BLaER1 treated with 17β-estradiol and CSF1 and Interleukin-3, amounts not matched to agents 10 nM and 100 nM (cell line): Measurements from ENCODE around the gene SCN4A.
"Not testable (repeated sequence)": the region's sequence is repeated elsewhere in the genome, so short reads cannot be mapped to it uniquely, and the experiment has no call there.

ENCODE experiments used
- H3K27ac ChIP-seq, 11 experiments: shearing (Covaris generic); formaldehyde crosslinking; 2 replicates each; pipeline ENCODE4 v1.8.1; 2022
- H3K27me3 ChIP-seq, 11 experiments: shearing (Covaris generic); formaldehyde crosslinking; 2 replicates each; pipeline ENCODE4 v1.8.1; 2022
- H3K36me3 ChIP-seq, 11 experiments: shearing (Covaris generic); formaldehyde crosslinking; 2 replicates each; pipeline ENCODE4 v1.8.1; 2022
- H3K4me1 ChIP-seq, 10 experiments: shearing (Covaris generic); formaldehyde crosslinking; 2 replicates each; pipeline ENCODE4 v1.8.1; 2022
- H3K4me2 ChIP-seq, 11 experiments: shearing (Covaris generic); formaldehyde crosslinking; 2 replicates each; pipeline ENCODE4 v1.8.1; 2022
- H3K4me3 ChIP-seq, 10 experiments: shearing (Covaris generic); formaldehyde crosslinking; 2 replicates each; pipeline ENCODE4 v1.8.1; 2022
- H3K9ac ChIP-seq, 11 experiments: shearing (Covaris generic); formaldehyde crosslinking; 2 replicates each; pipeline ENCODE4 v1.8.1; 2022
- H3K9me3 ChIP-seq, 11 experiments: shearing (Covaris generic); formaldehyde crosslinking; replicated peaks in 1 of 11; 2 replicates each; pipeline ENCODE4 v1.8.1; 2022
- H4K20me1 ChIP-seq, 11 experiments: shearing (Covaris generic); formaldehyde crosslinking; 2 replicates each; pipeline ENCODE4 v1.8.1; 2022
- Cebpa-rat ChIP-seq, 11 experiments: shearing (Covaris generic); IDR thresholded peaks; 2 replicates each; pipeline ENCODE4 v1.8.1; 2022

The SCN4A gene

DNA sequence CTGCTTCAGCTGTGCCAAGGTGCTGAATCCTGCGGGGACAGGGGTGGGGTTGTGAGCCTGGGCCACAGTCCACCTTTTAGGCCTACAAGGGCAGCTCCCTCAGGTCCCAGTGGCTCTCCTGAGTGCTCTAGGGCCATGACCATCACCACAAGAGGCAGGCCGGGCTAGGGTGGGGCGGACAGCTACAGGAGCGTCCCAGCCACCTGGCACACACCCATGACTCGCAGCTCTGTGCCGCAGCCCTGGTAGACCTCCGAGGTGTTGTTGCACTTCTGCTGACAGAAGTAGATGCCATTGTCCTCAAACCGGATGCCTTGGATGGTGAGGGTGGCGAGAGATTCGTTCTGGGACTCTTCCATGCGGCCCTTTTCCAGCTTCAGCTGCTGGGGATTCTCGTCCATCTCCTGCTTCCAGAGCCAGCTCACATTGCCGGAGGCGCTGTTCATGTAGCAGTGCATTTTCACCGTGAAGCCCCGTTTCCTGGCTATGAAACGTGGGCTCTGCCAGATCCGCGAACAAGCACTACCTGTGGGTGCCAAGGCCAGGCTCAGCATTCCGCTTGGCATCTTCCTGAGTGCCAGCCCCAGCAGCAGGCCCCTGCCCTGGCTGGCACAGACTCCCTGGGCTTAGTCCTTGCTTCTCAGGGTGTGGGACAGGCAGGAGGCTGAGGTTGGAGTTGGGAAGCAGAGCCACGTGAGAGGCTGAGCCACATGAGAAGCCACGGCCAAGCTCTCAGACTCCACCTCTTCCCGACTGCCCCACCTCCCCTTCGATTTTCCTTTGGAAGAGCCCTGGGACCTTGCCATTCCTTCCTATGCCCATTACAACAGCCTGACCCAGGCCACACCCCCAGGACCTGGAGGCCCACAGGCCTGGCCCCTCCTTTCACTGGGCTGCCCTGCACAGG lies 42.6 kb downstream of the SCN4A start:
- peaks cover 0 to 35% (median 27%) of the 10 kb centered on the region in 11 experiments; a peak in 16 of 22 replicates for H4K20me1 ChIP-seq
- H3K4me2 ChIP-seq: peak overlapping the region; percentile 89 to 99 (median 98)
- H3K4me1 ChIP-seq: peaks cover 84 to 100% (median 97%) of the 10 kb centered on the region in 10 experiments
- TF ChIP-seq Cebpa-rat (IDR thresholded peaks at IDR 0.05): no peak
- H3K9me3 ChIP-seq: peaks cover 0 to 7% (median 0%) of the 10 kb centered on the region in 11 experiments; a peak in 3 of 22 replicates
- peak overlapping the region in 9 of 11 experiments; percentile 73 to 87 (median 77); a peak in 16 of 22 replicates for H3K27ac ChIP-seq
- H3K27me3 ChIP-seq: no peaks in the 10 kb centered on the region
- peaks cover 20 to 33% (median 26%) of the 10 kb centered on the region in 11 experiments for H3K36me3 ChIP-seq
- peak overlapping the region; percentile 51 to 91 (median 72) for H3K4me3 ChIP-seq
- H3K9ac ChIP-seq: peak overlapping the region; percentile 73 to 87 (median 78); a peak in 21 of 22 replicates

GRCh38 chr17:63928966-63929695 lies 43.6 kb downstream of the SCN4A start:
- Histone ChIP-seq H3K27ac (peak overlapping the region in 8 of 11 experiments; percentile 7 to 87 (median 68); a peak in 11 of 22 replicates), H3K4me2 (peak overlapping the region; percentile 89 to 99 (median 98)), H3K9me3 (peaks cover 0 to 7% (median 0%) of the 10 kb centered on the region in 11 experiments; a peak in 3 of 22 replicates), H3K27me3 (no peaks in the 10 kb centered on the region), H3K36me3 (peaks cover 20 to 33% (median 26%) of the 10 kb centered on the region in 11 experiments), H3K4me3 (peak overlapping the region in 5 of 10 experiments; percentile 71 to 91 (median 77); a peak in 7 of 20 replicates), H4K20me1 (peaks cover 0 to 35% (median 27%) of the 10 kb centered on the region in 11 experiments; a peak in 16 of 22 replicates), H3K4me1 (peaks cover 74 to 100% (median 94%) of the 10 kb centered on the region in 10 experiments), H3K9ac (peak overlapping the region in 6 of 11 experiments; percentile 74 to 87 (median 85); a peak in 9 of 22 replicates)
- TF ChIP-seq Cebpa-rat (IDR thresholded peaks at IDR 0.05): no peak

GRCh38 chr17:63928172-63928666 lies 44.5 kb downstream of the SCN4A start:
- Histone ChIP-seq H3K4me3 (peak overlapping the region in 6 of 10 experiments; percentile 3 to 91 (median 52); a peak in 8 of 20 replicates), H3K36me3 (peaks cover 20 to 33% (median 26%) of the 10 kb centered on the region in 11 experiments), H3K27me3 (no peaks in the 10 kb centered on the region), H3K9me3 (peaks cover 0 to 7% (median 0%) of the 10 kb centered on the region in 11 experiments; a peak in 3 of 22 replicates), H3K9ac (peak overlapping the region in 6 of 11 experiments; percentile 34 to 87 (median 63); a peak in 8 of 22 replicates), H3K4me2 (peak overlapping the region; percentile 89 to 99 (median 98)), H4K20me1 (peaks cover 0 to 35% (median 27%) of the 10 kb centered on the region in 11 experiments; a peak in 16 of 22 replicates), H3K27ac (peak overlapping the region in 8 of 11 experiments; percentile 7 to 87 (median 68); a peak in 13 of 22 replicates), H3K4me1 (peaks cover 69 to 100% (median 93%) of the 10 kb centered on the region in 10 experiments)
- TF ChIP-seq Cebpa-rat (IDR thresholded peaks at IDR 0.05): no peak

- H3K4me3 ChIP-seq: peak overlapping the region in 6 of 10 experiments; percentile 3 to 83 (median 40); a peak in 10 of 20 replicates
- peaks cover 0 to 35% (median 27%) of the 10 kb centered on the region in 11 experiments; a peak in 16 of 22 replicates for H4K20me1 ChIP-seq
- peaks cover 69 to 100% (median 93%) of the 10 kb centered on the region in 10 experiments for H3K4me1 ChIP-seq
- peaks cover 0 to 7% (median 0%) of the 10 kb centered on the region in 11 experiments; a peak in 3 of 22 replicates for H3K9me3 ChIP-seq
- no peak for TF ChIP-seq Cebpa-rat (IDR thresholded peaks at IDR 0.05)
- H3K36me3 ChIP-seq: peaks cover 20 to 33% (median 26%) of the 10 kb centered on the region in 11 experiments
- peak overlapping the region in 8 of 11 experiments; percentile 7 to 87 (median 68); a peak in 15 of 22 replicates for H3K27ac ChIP-seq
- no peaks in the 10 kb centered on the region for H3K27me3 ChIP-seq
- peak overlapping the region; percentile 89 to 99 (median 98) for H3K4me2 ChIP-seq
- H3K9ac ChIP-seq: peak overlapping the region in 9 of 11 experiments; percentile 17 to 87 (median 52); a peak in 14 of 22 replicates
Observed at GRCh38 chr17:63927464-63928171, 45.1 kb downstream of the SCN4A start.

DNA sequence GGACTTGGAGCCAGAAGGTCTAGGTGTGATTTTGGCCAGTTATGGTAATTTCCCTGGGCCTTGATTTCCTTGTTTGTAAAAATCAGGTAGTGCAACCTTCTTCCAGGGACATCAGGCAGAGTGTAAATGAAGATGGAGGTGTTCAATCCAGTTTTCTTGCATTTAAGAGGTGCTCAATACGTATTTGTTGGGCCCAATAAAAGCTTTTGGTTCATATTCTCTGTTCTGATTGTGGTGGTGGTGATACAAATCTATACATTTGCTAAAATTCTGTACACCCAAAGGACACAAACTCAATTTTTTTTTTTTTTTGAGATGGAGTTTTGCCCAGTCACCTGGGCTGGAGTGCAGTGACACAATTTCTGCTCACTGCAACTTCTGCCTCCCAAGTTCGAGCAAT lies 46.6 kb downstream of the SCN4A start:
- Histone ChIP-seq H3K4me2 (peak overlapping the region; percentile 35 to 99 (median 97)), H3K27me3 (no peaks in the 10 kb centered on the region), H4K20me1 (peaks cover 0 to 33% (median 24%) of the 10 kb centered on the region in 11 experiments; a peak in 16 of 22 replicates), H3K27ac (peak overlapping the region in 7 of 11 experiments; percentile 1 to 87 (median 35); a peak in 11 of 22 replicates), H3K36me3 (peaks cover 20 to 33% (median 26%) of the 10 kb centered on the region in 11 experiments), H3K9ac (peak overlapping the region in 5 of 11 experiments; percentile 1 to 85 (median 27); a peak in 8 of 22 replicates), H3K4me1 (peaks cover 63 to 96% (median 94%) of the 10 kb centered on the region in 10 experiments), H3K4me3 (0 out of 20 replicates have a peak overlapping the region, but pooled peaks of 1 of the 10 experiments have one; percentile 6), H3K9me3 (peaks cover 0 to 7% (median 0%) of the 10 kb centered on the region in 11 experiments; a peak in 3 of 22 replicates)
- TF ChIP-seq Cebpa-rat (IDR thresholded peaks at IDR 0.05): no peak

GRCh38 chr17:63925615-63926014 lies 47.1 kb downstream of the SCN4A start:
- peak overlapping the region in 7 of 11 experiments; percentile 22 to 87 (median 41); a peak in 13 of 22 replicates for H3K27ac ChIP-seq
- peak overlapping the region in 6 of 11 experiments; percentile 1 to 85 (median 24); a peak in 8 of 22 replicates for H3K9ac ChIP-seq
- peaks cover 58 to 96% (median 95%) of the 10 kb centered on the region in 10 experiments for H3K4me1 ChIP-seq
- no peak for TF ChIP-seq Cebpa-rat (IDR thresholded peaks at IDR 0.05)
- peaks cover 20 to 33% (median 26%) of the 10 kb centered on the region in 11 experiments for H3K36me3 ChIP-seq
- H3K9me3 ChIP-seq: peaks cover 0 to 7% (median 0%) of the 10 kb centered on the region in 11 experiments; a peak in 3 of 22 replicates
- no peaks in the 10 kb centered on the region for H3K27me3 ChIP-seq
- peaks cover 0 to 28% (median 19%) of the 10 kb centered on the region in 11 experiments; a peak in 15 of 22 replicates for H4K20me1 ChIP-seq
- H3K4me3 ChIP-seq: 0 out of 20 replicates have a peak overlapping the region, but pooled peaks of 1 of the 10 experiments have one; percentile 6
- peak overlapping the region; percentile 35 to 99 (median 97) for H3K4me2 ChIP-seq

- peak overlapping the region; percentile 67 to 99 (median 90) for H3K4me2 ChIP-seq
- peak overlapping the region in 1 of 11 experiments; percentile 20; a peak in 2 of 22 replicates for H3K9ac ChIP-seq
Observed at GRCh38 chr17:63922402-63922801, 50.3 kb downstream of the SCN4A start.

GRCh38 chr17:63920779-63921178 lies 51.9 kb downstream of the SCN4A start:
- H3K4me2 ChIP-seq: peak overlapping the region in 9 of 11 experiments; percentile 35 to 60 (median 53); a peak in 18 of 22 replicates
- H3K4me3 ChIP-seq, H3K9ac ChIP-seq: not testable (repeated sequence)

More at GRCh38 chr17:63922402-63922801, 50.3 kb downstream of the SCN4A start:
- H3K36me3 ChIP-seq, H3K27me3 ChIP-seq, H3K9me3 ChIP-seq, H4K20me1 ChIP-seq, H3K4me3 ChIP-seq: not testable (repeated sequence)
- H3K4me1 ChIP-seq: peaks cover 25 to 92% (median 82%) of the 10 kb centered on the region in 10 experiments
- H3K27ac ChIP-seq: peak overlapping the region in 5 of 11 experiments; percentile 12 to 51 (median 22); a peak in 4 of 22 replicates

More at GRCh38 chr17:63920779-63921178, 51.9 kb downstream of the SCN4A start:
- H4K20me1 ChIP-seq, H3K27me3 ChIP-seq, H3K27ac ChIP-seq, H3K9me3 ChIP-seq, H3K36me3 ChIP-seq: not testable (repeated sequence)
- H3K4me1 ChIP-seq: peaks cover 27 to 88% (median 77%) of the 10 kb centered on the region in 10 experiments
